Neural progenitor cell (in vitro differentiated cells): Measurements from ENCODE around the gene PSTPIP1.

ENCODE experiments used
- CTCF ChIP-seq: fragments of 200-600 bp; sonication (generic); IDR thresholded peaks from 2 replicates; pipeline ENCODE4 v1.5.1; 2017; ENCODE audit warnings: antibody characterized with exemption, mild to moderate bottlenecking
- EZH2 ChIP-seq: fragments of 200-600 bp; sonication (generic); IDR thresholded peaks from 2 replicates; pipeline ENCODE4 v1.6.1; 2017; ENCODE audit warnings: antibody characterized with exemption, mild to moderate bottlenecking, moderate library complexity
- EZH2phosphoT487 ChIP-seq: fragments of 200-600 bp; sonication (generic); IDR thresholded peaks from 2 replicates; pipeline ENCODE4 v1.6.1; 2017; ENCODE audit warnings: antibody characterized with exemption

GRCh38 chr15:77036537-77037387, 41.8 kb downstream of the PSTPIP1 start:
- TF ChIP-seq CTCF (no peak), EZH2 (no peak), EZH2phosphoT487 (no peak)
